ENCODE results near the gene DOK6. TPM values are rescaled to one million over a fixed set of nuclear protein-coding genes. Genes with fewer than 3 reads are reported as not detected.

The DOK6 gene
- total RNA-seq, 1 donor from 2014 or later = 0.06 TPM

- DNase-seq (ENCODE audit: low read depth) = no peak
- no peak for TF ChIP-seq CTCF (conservative IDR thresholded peaks at IDR 0.05; ENCODE audit: low read depth, low read length)
- H3K4me3 ChIP-seq (ENCODE audit: low read depth, low read length) = no peak overlapping the region
Measured at GRCh38 chr18:69691008-69691760, 290.5 kb downstream of the DOK6 start.

GRCh38 chr18:69697069-69697468 lies 296.4 kb downstream of the DOK6 start:
- no peak for TF ChIP-seq CTCF (conservative IDR thresholded peaks at IDR 0.05; ENCODE audit: low read depth, low read length)
- no peak for DNase-seq (ENCODE audit: low read depth)
- H3K4me3 ChIP-seq (ENCODE audit: low read depth, low read length) = no peak overlapping the region

- H3K4me3 ChIP-seq (ENCODE audit: low read depth, low read length) = no peak overlapping the region
- TF ChIP-seq CTCF (conservative IDR thresholded peaks at IDR 0.05; ENCODE audit: low read depth, low read length) = no peak
- no peak for DNase-seq (ENCODE audit: low read depth)
Measured at GRCh38 chr18:69697689-69698088, 297.0 kb downstream of the DOK6 start.

GRCh38 chr18:69701305-69701704 lies 300.6 kb downstream of the DOK6 start:
- TF ChIP-seq CTCF (conservative IDR thresholded peaks at IDR 0.05; ENCODE audit: low read depth, low read length) = no peak
- DNase-seq (ENCODE audit: low read depth) = no peak
- no peak overlapping the region for H3K4me3 ChIP-seq (ENCODE audit: low read depth, low read length)

GRCh38 chr18:69703461-69703860 lies 302.8 kb downstream of the DOK6 start:
- TF ChIP-seq CTCF (conservative IDR thresholded peaks at IDR 0.05; ENCODE audit: low read depth, low read length) = no peak
- DNase-seq (ENCODE audit: low read depth) = no peak
- H3K4me3 ChIP-seq (ENCODE audit: low read depth, low read length) = no peak overlapping the region

- no peak overlapping the region for H3K4me3 ChIP-seq (ENCODE audit: low read depth, low read length)
- no peak for DNase-seq (ENCODE audit: low read depth)
Measured at GRCh38 chr18:69705987-69706386, 305.3 kb downstream of the DOK6 start.

More at GRCh38 chr18:69705987-69706386, 305.3 kb downstream of the DOK6 start:
- TF ChIP-seq CTCF (conservative IDR thresholded peaks at IDR 0.05; ENCODE audit: low read depth, low read length) = no peak
